K562 (cell line): Measurements from ENCODE around the gene ULK2. TPM values are rescaled to one million over a fixed set of nuclear protein-coding genes. Genes with fewer than 3 reads are reported as not detected.
A peak's percentile ranks its signal among the peaks of the same experiment; 100 is the strongest.
"Not testable (repeated sequence)": the region's sequence is repeated elsewhere in the genome, so short reads cannot be mapped to it uniquely, and the experiment has no call there.

Experiments used
- ATAC-seq: fragments of 200-7000 bp; cut with Tn5 transposase; 3 replicates; pipeline ENCODE4 v1.9.1; 2020; ENCODE audit warnings: moderate library complexity
- BruUV-seq: library from RNA; stranded (reverse); fragments of 400-500 nt; replicated peaks from 2 replicates; lab custom pipeline; 2021; lab: Mats Ljungman, UMichigan
- CTCF ChIA-PET: fragments of 300-600 bp; formaldehyde crosslinking; extraction: SDS; loops from one replicate; lab custom pipeline; 2021; ENCODE audit warnings: low intra/inter-chr PET ratio; lab: Yijun Ruan, JAX
- POLR2A ChIA-PET: fragments of 300-600, 350-650 bp; sonication (Branson Sonifier 250); formaldehyde crosslinking; extraction: SDS; loops from one replicate; lab custom pipeline; 2021; ENCODE audit warnings: antibody characterized with exemption, inconsistent platforms; lab: Yijun Ruan, JAX
- DNase-seq, 4 experiments: peaks; one replicate each; pipeline versions ENCODE4 v3.0.0 to v3.0.0-alpha.2; 2011 to 2018; ENCODE audit warnings: low spot score in 3 of 4, mixed read lengths in 3 of 4; ENCODE audit errors: extremely low read depth in 1 of 4
- FAIRE-seq: peaks from 2 replicates; lab custom pipeline; 2011; peaks lifted over from hg19 to GRCh38; lab: Jason Lieb, UNC
- H2AFZ ChIP-seq: 2 replicates; pipeline ENCODE4 v1.6.0; 2011; ENCODE audit warnings: low read depth, low read length, control low read depth, inconsistent platforms
- H3K27ac ChIP-seq: fragments of 200-600 bp; 3 replicates; pipeline ENCODE4 v1.8.0; 2011; ENCODE audit warnings: low read depth, mild to moderate bottlenecking, control low read depth, inconsistent platforms, low read length, moderate library complexity, mixed read lengths; ENCODE audit errors: extremely low read depth
- H3K27me3 ChIP-seq, 2 experiments: fragments of 300-600 bp in 1 of 2; 2 replicates in 1 of 2; 3 replicates in 1 of 2; pipeline versions ENCODE4 v1.6.0 to v1.8.0; 2011; ENCODE audit warnings: inconsistent platforms in 2 of 2, low read length in 2 of 2, mild to moderate bottlenecking in 1 of 2, mixed read lengths in 1 of 2, moderate library complexity in 1 of 2; ENCODE audit not compliant: control insufficient read depth in 2 of 2, insufficient read depth in 2 of 2
- H3K36me3 ChIP-seq: fragments of 300-600 bp; 3 replicates; pipeline ENCODE4 v1.8.0; 2011; ENCODE audit warnings: mild to moderate bottlenecking, low read length, inconsistent platforms; ENCODE audit not compliant: control insufficient read depth, insufficient read depth
- H3K4me1 ChIP-seq, 2 experiments: fragments of 200-600 bp in 1 of 2; replicated peaks in 1 of 2; 2 replicates in 1 of 2; 3 replicates in 1 of 2; pipeline versions ENCODE4 v1.5.1 to v1.8.0; 2011; ENCODE audit warnings: inconsistent platforms in 2 of 2, low read length in 2 of 2, mild to moderate bottlenecking in 1 of 2, mixed read lengths in 1 of 2, moderate library complexity in 1 of 2; ENCODE audit not compliant: control insufficient read depth in 2 of 2, insufficient read depth in 2 of 2
- H3K4me2 ChIP-seq: 2 replicates; pipeline ENCODE4 v1.6.1; 2011; ENCODE audit warnings: low read length, control low read depth, inconsistent platforms, mixed read lengths; ENCODE audit not compliant: insufficient read depth
- H3K4me3 ChIP-seq: fragments of 200-600 bp; sonication (generic), shearing (Covaris generic); 2 replicates; pipeline ENCODE4 v1.5.1; 2016; ENCODE audit warnings: control low read depth, inconsistent platforms
- H3K79me2 ChIP-seq: fragments of 200-600 bp; 3 replicates; pipeline ENCODE4 v1.8.0; 2011; ENCODE audit warnings: low read length, inconsistent platforms; ENCODE audit not compliant: control insufficient read depth, insufficient read depth
- H3K9ac ChIP-seq, 2 experiments: 2 replicates each; pipeline versions ENCODE4 v1.6.0 to v1.6.1; 2011; ENCODE audit warnings: low read depth in 2 of 2, low read length in 2 of 2, control low read depth in 1 of 2, inconsistent platforms in 1 of 2, mild to moderate bottlenecking in 1 of 2, mixed read lengths in 1 of 2; ENCODE audit not compliant: insufficient read depth in 1 of 2
- H3K9me1 ChIP-seq: one replicate; pipeline ENCODE4 v1.6.0; 2011; ENCODE audit warnings: inconsistent platforms, mild to moderate bottlenecking, low read length, moderate library complexity; ENCODE audit not compliant: control insufficient read depth, insufficient read depth
- H3K9me3 ChIP-seq: replicated peaks from 2 replicates; pipeline ENCODE4 v1.5.1; 2011; ENCODE audit warnings: low read depth, low read length, inconsistent platforms; ENCODE audit not compliant: control insufficient read depth, insufficient read depth
- H4K20me1 ChIP-seq: replicated peaks from 2 replicates; pipeline ENCODE4 v1.6.1; 2011; ENCODE audit warnings: low read length, inconsistent platforms, mixed read lengths; ENCODE audit not compliant: control insufficient read depth, insufficient read depth
- POLR2H ChIP-seq: IDR thresholded peaks from 2 replicates; pipeline ENCODE4 v1.6.1; 2016; ENCODE audit warnings: missing genetic modification characterization, low read depth, mild to moderate bottlenecking, control low read depth, missing compliant biosample characterization, moderate library complexity
- POLR3A ChIP-seq: IDR thresholded peaks from 2 replicates; pipeline ENCODE4 v1.6.1; 2011; ENCODE audit warnings: borderline replicate concordance, mild to moderate bottlenecking, moderate library complexity; ENCODE audit not compliant: insufficient read length, insufficient read depth; ENCODE audit errors: extremely low read depth
- TBP ChIP-seq: optimal IDR thresholded peaks from 2 replicates; pipeline ENCODE3; 2011; ENCODE audit warnings: low read depth, low read length, improper control_type of control experiment
- ZNF655 ChIP-seq: fragments of 250-450 bp; sonication (Bioruptor Pico); IDR thresholded peaks from 2 replicates; pipeline ENCODE4 v1.5.0; 2021
- WGBS: fragments of 100-300 bp; shearing (Covaris generic); methylation state at CpG from one replicate; pipeline ENCODE4 v1.1.6; 2016; ENCODE audit warnings: low coverage, mixed read lengths; ENCODE audit not compliant: insufficient coverage; ENCODE audit errors: missing lambda C conversion rate; 5-methylcytosine and 5-hydroxymethylcytosine counted together
- in situ Hi-C: fragments of 300-500 bp; cut with MboI; formaldehyde crosslinking; loops from 4 replicates; pipeline ENCODE4 v1.15.0; 2018; ENCODE audit warnings: inconsistent platforms, mixed read lengths
- intact Hi-C: fragments of 100-400 bp; cut with micrococcal nuclease; formaldehyde crosslinking; loops from 2 replicates; pipeline ENCODE4 v1.14.2; 2022
- polyA plus RNA-seq, 8 experiments: library from polyadenylated mRNA; depleted of rRNA in 4 of 8; stranded (reverse) in 5 of 8; unstranded in 3 of 8; fragments of >200 nt; fragmentation: Nextera tagmentation in 2 of 8; fragmentation: Illumina TruSeq in 1 of 8; extraction: Ambion mirVana in 2 of 8; extraction: Trizol in 1 of 8; gene quantifications; 2 replicates each; pipeline versions ENCODE4 v1.2.1 to v1.2.3, GENCODE V29; 2011 to 2014; ENCODE audit warnings: inconsistent platforms in 1 of 8, missing spikeins in 1 of 8
- total RNA-seq, 7 experiments: library from RNA; depleted of rRNA in 6 of 7; stranded (reverse); fragments of >200 nt in 6 of 7; fragmentation: Illumina TruSeq in 2 of 7; extraction: Trizol in 2 of 7; gene quantifications; 2 replicates each; pipeline versions ENCODE4 v1.2.1 to v1.2.3, GENCODE V29; 2011 to 2021; ENCODE audit warnings: low replicate concordance in 1 of 7

The ULK2 gene
- total and polyA plus RNA-seq, 9 of the 15 experiments (the other 6 are each of a cell fraction or from before 2014, with no cell fraction given), result 0.01 to 0.18 (median 0.07) TPM; not detected in 5

- no peak for TF ChIP-seq ZNF655 (CRISPR knock-in tag)
These were observed 2.7 kb downstream of the ULK2 start (continued) for GRCh38 chr17:19865021-19865420.

- H3K4me2 ChIP-seq, FAIRE-seq, H3K79me2 ChIP-seq, ATAC-seq, H3K9ac ChIP-seq, intact Hi-C loops, in situ Hi-C loops, H2AFZ ChIP-seq, DNase-seq, H3K27ac ChIP-seq, H3K27me3 ChIP-seq: not testable (repeated sequence)
- POLR2A ChIA-PET, result interaction anchor here (0.7 kb wide), 1 partner anchor 20 kb away, joined by 3 read pairs; no protein-coding TSS in a partner anchor
- TF ChIP-seq POLR2H, result peak; percentile 86
- TF ChIP-seq TBP, result peak; percentile 61
- peak; percentile 53 for TF ChIP-seq POLR3A
- TF ChIP-seq, all 486 proteins: peak for 3; not testable (repeated sequence) for 483
- CTCF ChIA-PET, H4K20me1 ChIP-seq, H3K9me3 ChIP-seq, H3K4me3 ChIP-seq, H3K4me1 ChIP-seq, BruUV-seq, H3K36me3 ChIP-seq, H3K9me1 ChIP-seq: not testable (repeated sequence)
- WGBS, result 22% methylated on average over 9 of the region's 9 CpGs
These were observed 7.0 kb downstream of the ULK2 start for GRCh38 chr17:19860647-19861177.
